Measurements from ENCODE around the gene GNB1L.

The GNB1L gene

DNA sequence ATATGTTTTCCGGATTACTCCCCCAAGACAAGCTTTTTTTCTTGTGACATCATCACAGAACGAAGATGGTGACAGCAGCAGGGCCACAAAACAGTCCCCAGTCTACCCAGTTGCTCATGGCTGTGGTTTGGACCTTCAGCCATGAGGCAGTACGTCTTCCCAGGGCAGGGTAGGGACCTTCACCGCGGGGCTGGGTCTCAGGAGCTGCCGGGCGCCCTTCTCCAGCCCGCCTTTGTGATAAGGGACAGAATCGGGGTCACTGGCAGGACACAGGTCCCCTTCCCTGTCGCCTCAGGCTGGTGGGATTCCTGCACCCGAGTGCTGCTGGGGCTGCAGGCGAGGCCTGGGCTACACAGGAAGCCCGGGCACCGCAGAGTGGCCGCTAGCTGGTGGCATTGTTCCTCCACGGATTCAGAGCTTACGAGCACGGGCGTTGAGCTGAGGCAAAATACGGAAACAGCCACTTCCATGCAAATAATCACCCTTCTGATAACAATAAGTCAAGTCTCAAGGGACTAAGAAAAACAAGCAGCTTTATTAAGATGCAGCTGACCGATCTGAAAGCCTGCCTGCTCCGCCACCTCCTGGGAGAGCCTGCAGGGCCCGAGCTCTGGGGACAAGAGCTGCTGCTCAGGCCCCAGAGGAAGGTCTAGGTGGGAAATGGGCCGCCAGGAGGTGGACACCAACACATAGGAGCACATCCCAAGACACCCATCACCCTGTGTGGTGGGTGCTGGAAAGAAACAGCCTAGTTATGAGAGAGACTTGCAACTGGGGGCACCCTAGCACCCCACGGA is 81.8 kb downstream of the GNB1L start:
- Histone ChIP-seq H3K4me2 (ENCODE audit: low read depth, low read length) (no peak overlapping the region), H3K9me2 (replicated peaks; ENCODE audit: insufficient read depth, low read length) (no peaks in the 10 kb centered on the region), H3K79me2 (ENCODE audit: low read length) (no peaks in the 10 kb centered on the region), H2AFZ (ENCODE audit: low read length) (no peak overlapping the region), H3K9ac (ENCODE audit: low read length) (no peak overlapping the region), H4K20me1 (ENCODE audit: insufficient read depth, low read length) (no peaks in the 10 kb centered on the region), H3K9me3 (replicated peaks; ENCODE audit: insufficient read depth, low read length) (no peaks in the 10 kb centered on the region), H3K4me3 (ENCODE audit: low read length) (no peak overlapping the region), H3K36me3 (replicated peaks; ENCODE audit: insufficient read depth, low read length) (no peaks in the 10 kb centered on the region), H3F3A (ENCODE audit: insufficient read depth, low read length) (no peaks in the 10 kb centered on the region), H3K4me1 (ENCODE audit: low read length) (no peaks in the 10 kb centered on the region), H3K27me3 (replicated peaks; ENCODE audit: insufficient read depth, low read length) (peaks cover 78% of the 10 kb centered on the region), H3K27ac (ENCODE audit: low read length) (no peak overlapping the region)
- DNase-seq: no peak
- TF ChIP-seq EZH2phosphoT487 (IDR thresholded peaks at IDR 0.05; ENCODE audit: low read length): no peak
- TF ChIP-seq EZH2 (optimal IDR thresholded peaks at IDR 0.05; ENCODE audit: low read depth, low read length): no peak
- TF ChIP-seq, protein P1, sequence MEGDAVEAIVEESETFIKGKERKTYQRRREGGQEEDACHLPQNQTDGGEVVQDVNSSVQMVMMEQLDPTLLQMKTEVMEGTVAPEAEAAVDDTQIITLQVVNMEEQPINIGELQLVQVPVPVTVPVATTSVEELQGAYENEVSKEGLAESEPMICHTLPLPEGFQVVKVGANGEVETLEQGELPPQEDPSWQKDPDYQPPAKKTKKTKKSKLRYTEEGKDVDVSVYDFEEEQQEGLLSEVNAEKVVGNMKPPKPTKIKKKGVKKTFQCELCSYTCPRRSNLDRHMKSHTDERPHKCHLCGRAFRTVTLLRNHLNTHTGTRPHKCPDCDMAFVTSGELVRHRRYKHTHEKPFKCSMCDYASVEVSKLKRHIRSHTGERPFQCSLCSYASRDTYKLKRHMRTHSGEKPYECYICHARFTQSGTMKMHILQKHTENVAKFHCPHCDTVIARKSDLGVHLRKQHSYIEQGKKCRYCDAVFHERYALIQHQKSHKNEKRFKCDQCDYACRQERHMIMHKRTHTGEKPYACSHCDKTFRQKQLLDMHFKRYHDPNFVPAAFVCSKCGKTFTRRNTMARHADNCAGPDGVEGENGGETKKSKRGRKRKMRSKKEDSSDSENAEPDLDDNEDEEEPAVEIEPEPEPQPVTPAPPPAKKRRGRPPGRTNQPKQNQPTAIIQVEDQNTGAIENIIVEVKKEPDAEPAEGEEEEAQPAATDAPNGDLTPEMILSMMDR (IDR thresholded peaks at IDR 0.05; ENCODE audit: low read length): no peak

DNA sequence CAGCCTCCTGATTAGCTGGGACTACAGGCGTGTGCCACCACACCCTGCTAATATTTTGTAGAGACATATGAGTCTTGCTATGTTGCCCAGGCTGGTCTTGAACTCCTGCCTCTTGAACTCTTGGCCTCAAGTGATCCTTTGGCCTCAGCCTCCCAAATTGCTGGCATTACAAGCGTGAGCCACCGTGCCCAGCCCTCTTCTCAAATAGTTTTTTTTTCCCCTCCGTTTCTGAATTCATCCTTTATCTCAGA is 82.3 kb downstream of the GNB1L start:
- no peaks in the 10 kb centered on the region for H3K9me2 ChIP-seq (replicated peaks; ENCODE audit: insufficient read depth, low read length)
- no peak overlapping the region for H3K4me2 ChIP-seq (ENCODE audit: low read depth, low read length)
- peaks cover 83% of the 10 kb centered on the region for H3K27me3 ChIP-seq (replicated peaks; ENCODE audit: insufficient read depth, low read length)
- no peaks in the 10 kb centered on the region for H4K20me1 ChIP-seq (ENCODE audit: insufficient read depth, low read length)
- TF ChIP-seq, protein P1 (IDR thresholded peaks at IDR 0.05; ENCODE audit: low read length): no peak
- TF ChIP-seq EZH2phosphoT487 (IDR thresholded peaks at IDR 0.05; ENCODE audit: low read length) (no peak), EZH2 (optimal IDR thresholded peaks at IDR 0.05; ENCODE audit: low read depth, low read length) (no peak)
- H3K4me1 ChIP-seq (ENCODE audit: low read length): no peaks in the 10 kb centered on the region
- no peaks in the 10 kb centered on the region for H3K9me3 ChIP-seq (replicated peaks; ENCODE audit: insufficient read depth, low read length)
- DNase-seq: no peak
- H2AFZ ChIP-seq (ENCODE audit: low read length): no peak overlapping the region
- no peaks in the 10 kb centered on the region for H3F3A ChIP-seq (ENCODE audit: insufficient read depth, low read length)
- no peak overlapping the region for H3K9ac ChIP-seq (ENCODE audit: low read length)
- H3K79me2 ChIP-seq (ENCODE audit: low read length): no peaks in the 10 kb centered on the region
- no peaks in the 10 kb centered on the region for H3K36me3 ChIP-seq (replicated peaks; ENCODE audit: insufficient read depth, low read length)
- no peak overlapping the region for H3K27ac ChIP-seq (ENCODE audit: low read length)
- no peak overlapping the region for H3K4me3 ChIP-seq (ENCODE audit: low read length)

DNA sequence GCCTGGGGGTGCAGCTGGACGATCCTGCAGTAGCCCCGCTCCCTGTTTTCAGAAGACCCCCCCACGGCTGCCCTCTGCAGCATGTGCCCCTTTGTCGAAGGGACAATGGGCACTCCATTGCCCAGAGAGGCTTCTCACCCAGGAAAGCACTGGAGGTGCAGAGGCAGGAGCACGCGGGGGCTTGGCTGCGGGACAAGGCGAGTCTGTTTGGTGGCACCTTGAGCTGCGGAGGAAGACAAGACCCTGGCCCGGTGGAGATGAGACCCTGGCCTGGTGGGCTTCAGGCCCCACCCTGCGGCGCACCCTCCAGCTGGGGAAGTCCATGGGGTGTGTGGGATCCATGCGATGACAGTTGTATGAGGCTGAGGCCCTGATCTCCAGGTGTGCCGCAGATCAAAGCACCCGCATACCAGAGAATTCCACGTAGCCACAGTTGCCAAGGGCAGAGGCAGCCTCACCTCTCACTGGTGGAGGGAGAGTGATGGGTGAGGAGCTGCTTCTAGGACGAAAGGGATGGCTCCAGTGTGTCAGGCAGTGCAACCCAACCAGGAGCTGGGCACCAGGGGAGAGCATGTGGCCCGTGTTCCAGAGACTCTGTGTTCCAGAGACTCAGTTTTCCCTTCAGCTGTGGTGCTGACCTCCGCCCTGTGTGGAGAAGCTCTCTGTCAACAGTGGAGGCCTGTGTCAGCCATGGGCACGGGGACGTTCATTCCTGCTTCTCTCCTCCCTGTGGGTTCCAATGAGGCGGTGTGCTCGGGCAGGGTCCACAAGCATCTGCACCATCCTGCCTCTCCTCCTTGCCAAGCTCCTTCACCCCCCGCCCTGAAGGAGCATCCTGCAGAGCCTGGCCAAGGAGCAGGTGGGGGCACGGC is 84.1 kb downstream of the GNB1L start:
- no peaks in the 10 kb centered on the region for H4K20me1 ChIP-seq (ENCODE audit: insufficient read depth, low read length)
- no peak overlapping the region for H3K4me3 ChIP-seq (ENCODE audit: low read length)
- H3K9me2 ChIP-seq (replicated peaks; ENCODE audit: insufficient read depth, low read length): no peaks in the 10 kb centered on the region
- no peak overlapping the region for H3K27ac ChIP-seq (ENCODE audit: low read length)
- H3K4me1 ChIP-seq (ENCODE audit: low read length): no peaks in the 10 kb centered on the region
- H3K9ac ChIP-seq (ENCODE audit: low read length): no peak overlapping the region
- no peaks in the 10 kb centered on the region for H3K36me3 ChIP-seq (replicated peaks; ENCODE audit: insufficient read depth, low read length)
- H3K9me3 ChIP-seq (replicated peaks; ENCODE audit: insufficient read depth, low read length): no peaks in the 10 kb centered on the region
- no peaks in the 10 kb centered on the region for H3F3A ChIP-seq (ENCODE audit: insufficient read depth, low read length)
- H2AFZ ChIP-seq (ENCODE audit: low read length): no peak overlapping the region
- H3K4me2 ChIP-seq (ENCODE audit: low read depth, low read length): no peak overlapping the region
- H3K27me3 ChIP-seq (replicated peaks; ENCODE audit: insufficient read depth, low read length): peaks cover 90% of the 10 kb centered on the region
- DNase-seq: no peak
- H3K79me2 ChIP-seq (ENCODE audit: low read length): no peaks in the 10 kb centered on the region
- TF ChIP-seq, protein P1 (IDR thresholded peaks at IDR 0.05; ENCODE audit: low read length): no peak
- TF ChIP-seq EZH2 (optimal IDR thresholded peaks at IDR 0.05; ENCODE audit: low read depth, low read length): no peak
- no peak for TF ChIP-seq EZH2phosphoT487 (IDR thresholded peaks at IDR 0.05; ENCODE audit: low read length)
